Measurements from ENCODE around the gene COL9A2. TPM values are rescaled to one million over a fixed set of nuclear protein-coding genes. Genes with fewer than 3 reads are reported as not detected.

COL9A2 gene
- total and polyA plus RNA-seq, 2 donors (not counting 3 experiments of a cell fraction or from before 2014, with no cell fraction given): 0.64 to 0.69 TPM

DNA sequence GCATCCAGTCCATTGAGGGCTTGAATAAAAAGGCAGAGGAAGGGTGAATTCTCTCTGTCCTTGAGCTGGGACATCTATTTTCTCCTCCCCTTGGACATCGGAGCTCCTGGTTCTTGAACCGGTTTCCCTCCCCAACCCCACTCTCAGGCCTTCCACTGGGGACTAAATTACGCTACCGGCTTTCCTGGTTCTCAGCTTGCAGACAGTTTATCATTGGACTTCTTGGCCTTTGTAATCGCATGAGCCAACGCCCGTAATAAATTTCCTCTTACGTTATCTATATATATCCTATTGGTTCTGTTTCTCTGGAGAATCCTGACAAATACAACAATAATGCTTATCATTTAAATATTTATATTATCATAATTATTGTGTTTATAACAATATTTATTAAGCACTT lies 20.4 kb upstream of the COL9A2 start:
- Histone ChIP-seq H3K27ac (ENCODE audit: insufficient read depth, low read depth, low read length) (no peak overlapping the region), H3K9me3 (replicated peaks; ENCODE audit: control insufficient read depth, insufficient read depth, low read length) (no peaks in the 10 kb centered on the region), H4K20me1 (replicated peaks; ENCODE audit: control insufficient read depth, extremely low read depth, insufficient read depth, low read length) (no peaks in the 10 kb centered on the region), H3K79me2 (ENCODE audit: control insufficient read depth, insufficient read depth, low read length) (no peaks in the 10 kb centered on the region), H3K36me3 (ENCODE audit: control insufficient read depth in 2 of 2, extremely low read depth in 1 of 2, insufficient read depth in 2 of 2, low read length in 2 of 2) (no peaks in the 10 kb centered on the region), H3K4me2 (ENCODE audit: insufficient read depth, low read length) (no peak overlapping the region), H3K27me3 (ENCODE audit: control insufficient read depth in 2 of 2, insufficient read depth in 2 of 2, low read length in 2 of 2) (peaks cover 4% of the 10 kb centered on the region in 2 experiments), H3K9ac (replicated peaks; ENCODE audit: extremely low read depth, insufficient read depth, low read length) (no peak overlapping the region), H3K9me1 (replicated peaks; ENCODE audit: control insufficient read depth, extremely low read depth, insufficient read depth, low read length) (no peaks in the 10 kb centered on the region), H3K4me3 (replicated peaks in 1 of 3; ENCODE audit: insufficient read depth in 1 of 3, low read depth in 1 of 3, low read length in 3 of 3) (no peak overlapping the region), H3K4me1 (ENCODE audit: control insufficient read depth, extremely low read depth, insufficient read depth, low read length) (no peaks in the 10 kb centered on the region), H2AFZ (ENCODE audit: low read depth, low read length) (no peak overlapping the region)
- DNase-seq (ENCODE audit: low read depth, low spot score) (no peak), FAIRE-seq (no peak)
- intact Hi-C loops (cut with micrococcal nuclease) (loop anchor here (5.0 kb wide), 1 partner anchor 240 kb away; the partner anchor contains the start of gene PPT1), dilution Hi-C loops (cut with MboI; ENCODE audit: extremely low pct_ligation_motif_present, low sequenced_read_pairs) (no loop called here)
- ChIA-PET POLR2A (interaction anchor here (0.6 kb wide), 1 partner anchor 249 kb away, joined by 5 read pairs; no protein-coding TSS in a partner anchor), CTCF (interaction anchor here (1.0 to 9.4 kb wide), 26 partner anchors 14 to 279 kb away, joined by 3 to 362 read pairs (median 10); partner anchors contain the start of genes COL9A2, RLF and SMAP2)
- TF ChIP-seq POLR2AphosphoS5 (IDR thresholded peaks at IDR 0.05; ENCODE audit: insufficient read depth, low read depth, low read length) (no peak), GATA2 (IDR thresholded peaks at IDR 0.05; ENCODE audit: insufficient read depth, insufficient read length, low read depth, low read length) (no peak), JUN (IDR thresholded peaks at IDR 0.05; ENCODE audit: borderline replicate concordance, insufficient read depth, insufficient read length, low read depth) (no peak), MYC (IDR thresholded peaks at IDR 0.05; ENCODE audit: low read depth, low read length) (no peak), POLR2A (IDR thresholded peaks at IDR 0.05; ENCODE audit: low read depth, low read length) (no peak)
- TF ChIP-seq, protein P1, sequence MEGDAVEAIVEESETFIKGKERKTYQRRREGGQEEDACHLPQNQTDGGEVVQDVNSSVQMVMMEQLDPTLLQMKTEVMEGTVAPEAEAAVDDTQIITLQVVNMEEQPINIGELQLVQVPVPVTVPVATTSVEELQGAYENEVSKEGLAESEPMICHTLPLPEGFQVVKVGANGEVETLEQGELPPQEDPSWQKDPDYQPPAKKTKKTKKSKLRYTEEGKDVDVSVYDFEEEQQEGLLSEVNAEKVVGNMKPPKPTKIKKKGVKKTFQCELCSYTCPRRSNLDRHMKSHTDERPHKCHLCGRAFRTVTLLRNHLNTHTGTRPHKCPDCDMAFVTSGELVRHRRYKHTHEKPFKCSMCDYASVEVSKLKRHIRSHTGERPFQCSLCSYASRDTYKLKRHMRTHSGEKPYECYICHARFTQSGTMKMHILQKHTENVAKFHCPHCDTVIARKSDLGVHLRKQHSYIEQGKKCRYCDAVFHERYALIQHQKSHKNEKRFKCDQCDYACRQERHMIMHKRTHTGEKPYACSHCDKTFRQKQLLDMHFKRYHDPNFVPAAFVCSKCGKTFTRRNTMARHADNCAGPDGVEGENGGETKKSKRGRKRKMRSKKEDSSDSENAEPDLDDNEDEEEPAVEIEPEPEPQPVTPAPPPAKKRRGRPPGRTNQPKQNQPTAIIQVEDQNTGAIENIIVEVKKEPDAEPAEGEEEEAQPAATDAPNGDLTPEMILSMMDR (IDR thresholded peaks at IDR 0.05; ENCODE audit: extremely low read depth in 1 of 2, insufficient read depth in 1 of 2, low read depth in 1 of 2, low read length in 2 of 2): no peak
- BruUV-seq (replicated peaks): no TSS peak
